Type B pancreatic cell (in vitro differentiated cells): ENCODE measurements around the gene SLC25A25. TPM values are rescaled to one million over a fixed set of nuclear protein-coding genes. Genes with fewer than 3 reads are reported as not detected.

Experiments used
- DNase-seq: peaks from one replicate; pipeline ENCODE4 v3.0.0; 2021; ENCODE audit warnings: mixed read lengths; ENCODE audit not compliant: unreplicated experiment; ENCODE audit errors: extremely low spot score
- H3K27ac Mint-ChIP-seq: 2 replicates; pipeline ENCODE4 v1.8.0; 2021; ENCODE audit warnings: mild to moderate bottlenecking, mixed read lengths
- H3K27me3 Mint-ChIP-seq: 2 replicates; pipeline ENCODE4 v1.8.0; 2021; ENCODE audit warnings: mixed read lengths
- H3K36me3 Mint-ChIP-seq: 2 replicates; pipeline ENCODE4 v1.8.0; 2021; ENCODE audit warnings: mixed read lengths
- H3K4me1 Mint-ChIP-seq: one replicate; pipeline ENCODE4 v1.8.0; 2021; ENCODE audit warnings: mixed read lengths; ENCODE audit not compliant: unreplicated experiment
- H3K4me3 Mint-ChIP-seq: 2 replicates; pipeline ENCODE4 v1.8.0; 2021; ENCODE audit warnings: mild to moderate bottlenecking, mixed read lengths
- H3K9me3 Mint-ChIP-seq: 2 replicates; pipeline ENCODE4 v1.8.0; 2021; ENCODE audit warnings: mixed read lengths
- total RNA-seq: library from RNA; stranded (reverse); gene quantifications from 2 replicates; pipeline ENCODE4 v1.2.1, GENCODE V29; 2021; ENCODE audit warnings: low replicate concordance
- TF ChIP-seq, protein P1 (sequence below): fragments of 200-600 bp; sonication (generic); conservative IDR thresholded peaks from 2 replicates; pipeline ENCODE4 v1.5.0; 2021; ENCODE audit warnings: antibody characterized with exemption, mild to moderate bottlenecking

Gene SLC25A25
- total RNA-seq, 1 donor from 2014 or later: 19.1 TPM

DNA sequence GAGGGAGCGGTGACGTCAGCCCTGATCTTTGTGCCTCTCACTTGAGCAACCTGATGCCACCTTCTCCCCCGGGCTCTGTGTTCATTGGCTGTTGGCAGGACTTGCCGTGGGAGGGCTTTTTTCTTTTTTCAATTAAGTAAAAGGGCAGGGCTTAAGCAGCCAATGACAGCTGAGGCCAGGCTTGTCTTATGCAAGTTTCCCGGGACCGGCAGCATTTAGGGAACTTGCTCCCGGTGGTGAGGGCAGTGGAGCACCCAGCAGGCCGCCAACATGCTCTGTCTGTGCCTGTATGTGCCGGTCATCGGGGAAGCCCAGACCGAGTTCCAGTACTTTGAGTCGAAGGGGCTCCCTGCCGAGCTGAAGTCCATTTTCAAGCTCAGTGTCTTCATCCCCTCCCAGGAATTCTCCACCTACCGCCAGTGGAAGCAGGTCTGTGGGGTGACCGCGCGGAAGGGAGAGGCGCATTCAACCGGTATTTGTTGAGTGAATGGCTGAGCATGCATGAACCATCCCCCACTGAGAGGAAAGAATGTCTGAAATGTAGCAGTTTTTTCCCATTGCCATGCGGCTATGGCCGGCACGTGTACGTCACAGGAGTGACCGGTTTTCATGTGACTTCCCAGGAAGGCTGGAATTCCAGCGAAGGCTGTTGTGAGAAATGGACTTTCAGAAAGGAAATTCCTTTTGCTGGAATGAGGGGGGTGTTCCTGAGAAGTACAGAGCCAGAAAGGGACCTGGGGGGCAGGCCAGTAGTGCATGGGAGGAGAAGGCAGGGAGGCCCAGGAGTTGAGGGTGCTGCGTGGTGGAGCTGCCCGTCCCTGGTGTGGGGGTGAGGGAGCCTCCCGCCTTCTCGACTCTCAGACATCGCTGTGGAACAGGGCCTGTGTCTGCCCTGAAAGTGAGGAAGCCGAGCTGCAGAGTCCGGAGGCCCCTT is 30.5 kb downstream of the SLC25A25 start:
- Mint-ChIP-seq H3K27me3 (no peaks in the 10 kb centered on the region), H3K4me1 (peaks cover 47% of the 10 kb centered on the region), H3K36me3 (peaks cover 13% of the 10 kb centered on the region), H3K4me3 (peak overlapping the region; percentile 95), H3K9me3 (no peaks in the 10 kb centered on the region), H3K27ac (peak overlapping the region; percentile 100)
- TF ChIP-seq, protein P1, sequence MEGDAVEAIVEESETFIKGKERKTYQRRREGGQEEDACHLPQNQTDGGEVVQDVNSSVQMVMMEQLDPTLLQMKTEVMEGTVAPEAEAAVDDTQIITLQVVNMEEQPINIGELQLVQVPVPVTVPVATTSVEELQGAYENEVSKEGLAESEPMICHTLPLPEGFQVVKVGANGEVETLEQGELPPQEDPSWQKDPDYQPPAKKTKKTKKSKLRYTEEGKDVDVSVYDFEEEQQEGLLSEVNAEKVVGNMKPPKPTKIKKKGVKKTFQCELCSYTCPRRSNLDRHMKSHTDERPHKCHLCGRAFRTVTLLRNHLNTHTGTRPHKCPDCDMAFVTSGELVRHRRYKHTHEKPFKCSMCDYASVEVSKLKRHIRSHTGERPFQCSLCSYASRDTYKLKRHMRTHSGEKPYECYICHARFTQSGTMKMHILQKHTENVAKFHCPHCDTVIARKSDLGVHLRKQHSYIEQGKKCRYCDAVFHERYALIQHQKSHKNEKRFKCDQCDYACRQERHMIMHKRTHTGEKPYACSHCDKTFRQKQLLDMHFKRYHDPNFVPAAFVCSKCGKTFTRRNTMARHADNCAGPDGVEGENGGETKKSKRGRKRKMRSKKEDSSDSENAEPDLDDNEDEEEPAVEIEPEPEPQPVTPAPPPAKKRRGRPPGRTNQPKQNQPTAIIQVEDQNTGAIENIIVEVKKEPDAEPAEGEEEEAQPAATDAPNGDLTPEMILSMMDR: no peak
- peak; percentile 88 for DNase-seq

DNA sequence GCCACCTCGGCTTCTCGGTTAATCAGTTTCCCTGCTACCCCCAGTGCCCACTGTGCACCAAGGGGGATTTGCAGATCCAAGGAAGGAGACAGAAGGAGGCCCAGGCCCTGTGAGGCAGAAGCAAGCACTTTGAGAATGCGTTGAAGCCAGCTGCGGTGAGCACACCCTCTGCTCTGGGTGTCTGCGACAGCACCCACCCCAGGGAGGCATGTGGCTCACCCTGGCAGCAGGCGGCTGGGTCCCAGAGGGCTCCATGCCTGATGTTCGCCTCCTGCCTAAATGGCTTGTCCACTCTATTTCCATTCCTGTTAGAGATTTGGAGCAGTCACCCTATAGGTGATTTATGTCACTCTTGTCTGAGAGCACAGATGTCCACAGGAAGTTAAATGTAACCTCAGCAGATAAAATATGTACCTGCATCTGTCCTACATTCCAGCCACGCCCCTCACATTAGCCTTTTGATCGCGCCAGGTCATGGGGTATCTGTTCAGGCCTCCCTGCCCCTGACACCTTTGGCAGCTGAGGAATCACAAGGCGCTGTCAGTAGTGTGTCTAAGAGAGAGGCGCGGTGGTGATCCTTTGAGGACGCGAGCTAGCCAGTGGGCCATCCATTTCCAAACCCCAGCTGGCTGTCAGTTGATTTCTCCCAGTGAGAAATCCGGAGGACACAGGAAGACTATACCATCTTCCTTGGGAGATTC is 31.3 kb downstream of the SLC25A25 start:
- Mint-ChIP-seq H3K4me3 (peak overlapping the region; percentile 95), H3K4me1 (peaks cover 42% of the 10 kb centered on the region), H3K36me3 (peaks cover 13% of the 10 kb centered on the region), H3K27ac (peak overlapping the region; percentile 100), H3K9me3 (no peaks in the 10 kb centered on the region), H3K27me3 (no peaks in the 10 kb centered on the region)
- TF ChIP-seq, protein P1: no peak
- DNase-seq: no peak

DNA sequence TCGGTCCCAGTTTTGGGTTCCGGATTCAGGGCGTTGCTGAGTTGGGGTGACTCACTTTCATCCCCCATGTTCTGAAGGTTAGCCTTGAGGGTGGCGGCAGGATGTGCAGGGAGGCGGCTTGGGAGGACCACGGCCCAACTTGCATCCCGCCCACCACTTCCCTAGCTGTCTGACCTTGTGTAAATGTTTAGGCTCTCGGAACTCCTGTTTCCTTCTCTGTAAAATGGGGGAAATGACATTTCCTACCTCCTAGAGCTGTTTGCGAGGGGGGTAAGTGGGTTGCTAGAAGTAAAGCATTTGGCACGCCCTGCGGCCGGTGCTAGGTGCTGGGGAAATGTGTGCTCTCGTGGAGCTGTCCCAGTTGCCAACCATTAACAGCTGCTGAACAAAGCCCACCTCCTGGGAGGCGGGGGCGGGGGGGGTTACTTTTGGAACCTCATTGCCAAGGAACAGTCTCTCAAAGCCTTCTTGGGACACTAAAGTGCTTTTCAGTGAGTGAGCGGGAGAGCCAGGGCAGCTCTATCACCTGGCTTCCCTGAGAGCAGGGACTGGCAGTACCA is 32.0 kb downstream of the SLC25A25 start:
- TF ChIP-seq, protein P1: no peak
- no peaks in the 10 kb centered on the region for H3K9me3 Mint-ChIP-seq
- no peaks in the 10 kb centered on the region for H3K27me3 Mint-ChIP-seq
- peak overlapping the region; percentile 95 for H3K4me3 Mint-ChIP-seq
- peaks cover 37% of the 10 kb centered on the region for H3K4me1 Mint-ChIP-seq
- H3K27ac Mint-ChIP-seq: peak overlapping the region; percentile 100
- no peak for DNase-seq
- peaks cover 13% of the 10 kb centered on the region for H3K36me3 Mint-ChIP-seq

DNA sequence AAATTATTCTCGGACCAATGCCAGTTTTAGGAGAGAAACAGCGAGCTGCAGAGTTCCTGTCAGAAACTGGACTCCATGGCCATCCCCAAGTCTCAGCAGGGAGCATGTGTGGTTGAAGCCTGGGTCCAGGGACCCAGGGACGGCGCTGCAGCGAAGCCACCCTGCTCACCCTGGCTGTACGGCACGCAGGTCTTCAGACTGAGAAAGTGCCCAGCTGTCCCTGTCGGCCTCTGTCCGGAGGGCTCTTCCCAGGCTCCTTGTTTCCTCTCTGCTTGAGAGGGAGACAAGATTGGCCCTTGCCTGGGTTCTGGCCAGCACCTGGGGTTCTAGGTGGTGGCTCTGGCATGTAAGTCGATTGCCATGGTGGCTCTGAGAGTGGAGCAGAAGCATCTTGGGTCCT is 32.5 kb downstream of the SLC25A25 start:
- DNase-seq: no peak
- Mint-ChIP-seq H3K4me3 (peak overlapping the region; percentile 41), H3K9me3 (no peaks in the 10 kb centered on the region), H3K4me1 (peaks cover 37% of the 10 kb centered on the region), H3K27me3 (no peaks in the 10 kb centered on the region), H3K27ac (peak overlapping the region; percentile 100), H3K36me3 (peaks cover 13% of the 10 kb centered on the region)
- TF ChIP-seq, protein P1: no peak

DNA sequence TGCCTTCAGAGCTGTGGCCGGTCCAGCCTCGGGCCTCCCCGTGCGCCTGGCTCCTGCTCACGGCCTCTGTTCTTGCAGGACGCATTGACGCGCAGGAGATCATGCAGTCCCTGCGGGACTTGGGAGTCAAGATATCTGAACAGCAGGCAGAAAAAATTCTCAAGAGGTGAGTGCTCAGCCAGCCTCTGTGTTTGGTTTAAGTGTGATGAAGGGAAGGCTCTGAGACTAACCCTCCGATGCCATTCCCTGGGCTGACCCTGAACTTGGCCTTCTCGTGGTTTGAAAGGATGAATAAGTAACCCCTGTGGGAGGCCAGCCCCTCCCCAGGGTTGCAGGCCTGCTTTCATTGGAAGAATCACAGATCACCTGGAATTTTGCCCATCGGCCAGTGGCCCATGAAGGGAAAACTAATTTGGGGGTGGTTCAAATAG is 33.2 kb downstream of the SLC25A25 start:
- Mint-ChIP-seq H3K27ac (peak overlapping the region; percentile 100), H3K36me3 (peaks cover 13% of the 10 kb centered on the region), H3K4me3 (peak overlapping the region; percentile 41), H3K4me1 (peaks cover 37% of the 10 kb centered on the region), H3K27me3 (no peaks in the 10 kb centered on the region), H3K9me3 (no peaks in the 10 kb centered on the region)
- TF ChIP-seq, protein P1: no peak
- DNase-seq: no peak
